H1 (cell line): ENCODE data around the gene HTR3A.

Experiments
- ATF2 ChIP-seq: IDR thresholded peaks from 2 replicates; pipeline ENCODE4 v1.6.1; 2012; ENCODE audit warnings: low read length, inconsistent platforms
- ATF3 ChIP-seq: IDR thresholded peaks from 2 replicates; pipeline ENCODE4 v1.6.1; 2011; ENCODE audit warnings: low read depth, mild to moderate bottlenecking, low read length; ENCODE audit not compliant: insufficient read depth
- CTCF ChIP-seq, 3 experiments: IDR thresholded peaks; 1 replicate in 2 of 3; 2 replicates in 1 of 3; pipeline versions ENCODE4 v1.5.1 to v1.6.1; 2011; ENCODE audit warnings: low read length in 3 of 3, mild to moderate bottlenecking in 3 of 3, inconsistent platforms in 2 of 3, low read depth in 1 of 3, moderate library complexity in 1 of 3; ENCODE audit not compliant: insufficient read depth in 1 of 3; ENCODE audit errors: control extremely low read depth in 1 of 3
- JUND ChIP-seq: IDR thresholded peaks from 2 replicates; pipeline ENCODE4 v1.6.1; 2011; ENCODE audit warnings: mild to moderate bottlenecking, improper control_type of control experiment, low read length
- KDM4A ChIP-seq: IDR thresholded peaks from one replicate; pipeline ENCODE4 v1.7.1; 2012; ENCODE audit warnings: low read depth, mild to moderate bottlenecking, moderate library complexity, low read length, inconsistent platforms; ENCODE audit not compliant: severe bottlenecking
- MAX ChIP-seq: IDR thresholded peaks from 2 replicates; pipeline ENCODE4 v1.6.1; 2012; ENCODE audit warnings: inconsistent platforms
- POLR2A ChIP-seq, 2 experiments: IDR thresholded peaks; 1 replicate in 1 of 2; 2 replicates in 1 of 2; pipeline ENCODE4 v1.6.1; 2011; ENCODE audit warnings: low read depth in 2 of 2, low read length in 2 of 2, mild to moderate bottlenecking in 2 of 2; ENCODE audit errors: control extremely low read depth in 1 of 2
- POLR2AphosphoS5 ChIP-seq: IDR thresholded peaks from 2 replicates; pipeline ENCODE4 v1.6.1; 2011; ENCODE audit warnings: low read depth, low read length
- RAD21 ChIP-seq, 2 experiments: IDR thresholded peaks in 1 of 2; conservative IDR thresholded peaks in 1 of 2; 2 replicates each; pipeline ENCODE4 v1.6.1; 2011; ENCODE audit warnings: low read depth in 2 of 2, low read length in 2 of 2, improper control_type of control experiment in 1 of 2, inconsistent platforms in 1 of 2, mild to moderate bottlenecking in 1 of 2, moderate library complexity in 1 of 2
- SIN3A ChIP-seq, 2 experiments: IDR thresholded peaks in 1 of 2; conservative IDR thresholded peaks in 1 of 2; 2 replicates each; pipeline ENCODE4 v1.6.1; 2011 to 2012; ENCODE audit warnings: low read length in 2 of 2, improper control_type of control experiment in 1 of 2, low read depth in 1 of 2, mild to moderate bottlenecking in 1 of 2

- no peak for TF ChIP-seq POLR2AphosphoS5
- TF ChIP-seq CTCF (IDR thresholded peaks at IDR 0.05; ENCODE audit: control extremely low read depth in 1 of 3, insufficient read depth in 1 of 3, low read depth in 1 of 3, low read length in 3 of 3), result no peak
- no peak for TF ChIP-seq MAX
- no peak for TF ChIP-seq POLR2A (IDR thresholded peaks at IDR 0.05; ENCODE audit: control extremely low read depth in 1 of 2, low read depth in 2 of 2, low read length in 2 of 2)
- no peak for TF ChIP-seq SIN3A (conservative IDR thresholded peaks at IDR 0.05 in 1 of 2, IDR thresholded peaks at IDR 0.05 in 1 of 2; ENCODE audit: low read depth in 1 of 2, low read length in 2 of 2)
- TF ChIP-seq JUND, result no peak
- TF ChIP-seq RAD21 (IDR thresholded peaks at IDR 0.05 in 1 of 2, conservative IDR thresholded peaks at IDR 0.05 in 1 of 2; ENCODE audit: low read depth in 2 of 2, low read length in 2 of 2), result no peak
- no peak for TF ChIP-seq ATF2
- no peak for TF ChIP-seq ATF3
- no peak for TF ChIP-seq KDM4A
Observed at GRCh38 chr11:113954235-113954634, 20.7 kb upstream of the HTR3A start.
